ENCODE data around the gene POLR3B. TPM values are rescaled to one million over a fixed set of nuclear protein-coding genes. Genes with fewer than 3 reads are reported as not detected.

Gene POLR3B
- total and polyA plus RNA-seq, 7 donors: 1.8 to 5.4 (median 4.0) TPM

DNA sequence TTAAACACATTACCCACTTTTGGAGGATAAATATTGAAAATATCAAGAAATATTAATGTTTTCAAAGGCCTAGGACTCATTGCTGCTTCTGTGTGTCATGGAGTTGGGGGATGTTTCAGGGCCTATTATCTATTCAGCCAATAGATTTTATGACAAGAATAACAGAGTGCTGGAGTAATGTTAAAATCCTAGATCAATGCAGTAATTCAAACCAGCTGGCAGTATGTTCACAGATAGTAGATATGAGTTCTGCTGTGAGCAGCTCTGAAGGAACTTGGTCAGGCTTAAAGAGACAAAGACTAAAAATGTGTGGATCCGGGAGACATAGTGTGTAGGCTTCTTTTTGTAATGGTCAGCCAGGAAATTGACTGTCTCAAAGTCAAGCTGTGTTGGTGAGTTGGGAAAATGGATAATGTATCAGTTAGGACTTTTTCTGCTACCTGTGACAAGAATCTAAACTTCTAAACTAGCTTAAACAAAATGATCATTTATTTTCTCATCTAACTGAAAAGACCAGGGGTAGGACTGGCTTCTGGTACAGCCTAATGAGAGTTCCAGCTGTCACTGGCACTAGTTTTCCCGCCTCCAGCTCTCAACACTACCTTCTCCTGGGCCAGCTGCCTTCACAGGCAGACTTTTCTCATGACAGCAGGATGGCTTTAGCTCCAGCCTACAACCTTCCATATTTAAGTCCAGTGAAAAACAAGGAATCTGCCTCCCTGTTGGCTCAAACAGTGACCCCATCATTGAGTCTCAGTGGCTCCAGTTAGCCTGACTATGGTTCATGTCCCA, 16.3 kb upstream of the POLR3B start:
- intact Hi-C loops (cut with DNase I): no loop called here
- WGBS, 2 donors: 69 to 99% methylated on average over 2 of the region's 2 CpGs
- H3K4me1 ChIP-seq: peaks cover 0 to 26% (median 24%) of the 10 kb centered on the region in 4 donors
- H3K27me3 ChIP-seq: no peaks in the 10 kb centered on the region
- H3K27ac ChIP-seq: peak overlapping the region in 3 of 4 donors; percentile 61 to 71 (median 69)
- TF ChIP-seq POLR2A (IDR thresholded peaks at IDR 0.05) (no peak), EP300 (IDR thresholded peaks at IDR 0.05) (no peak), POLR2AphosphoS5 (IDR thresholded peaks at IDR 0.05) (no peak)
- TF ChIP-seq, protein P1, sequence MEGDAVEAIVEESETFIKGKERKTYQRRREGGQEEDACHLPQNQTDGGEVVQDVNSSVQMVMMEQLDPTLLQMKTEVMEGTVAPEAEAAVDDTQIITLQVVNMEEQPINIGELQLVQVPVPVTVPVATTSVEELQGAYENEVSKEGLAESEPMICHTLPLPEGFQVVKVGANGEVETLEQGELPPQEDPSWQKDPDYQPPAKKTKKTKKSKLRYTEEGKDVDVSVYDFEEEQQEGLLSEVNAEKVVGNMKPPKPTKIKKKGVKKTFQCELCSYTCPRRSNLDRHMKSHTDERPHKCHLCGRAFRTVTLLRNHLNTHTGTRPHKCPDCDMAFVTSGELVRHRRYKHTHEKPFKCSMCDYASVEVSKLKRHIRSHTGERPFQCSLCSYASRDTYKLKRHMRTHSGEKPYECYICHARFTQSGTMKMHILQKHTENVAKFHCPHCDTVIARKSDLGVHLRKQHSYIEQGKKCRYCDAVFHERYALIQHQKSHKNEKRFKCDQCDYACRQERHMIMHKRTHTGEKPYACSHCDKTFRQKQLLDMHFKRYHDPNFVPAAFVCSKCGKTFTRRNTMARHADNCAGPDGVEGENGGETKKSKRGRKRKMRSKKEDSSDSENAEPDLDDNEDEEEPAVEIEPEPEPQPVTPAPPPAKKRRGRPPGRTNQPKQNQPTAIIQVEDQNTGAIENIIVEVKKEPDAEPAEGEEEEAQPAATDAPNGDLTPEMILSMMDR (IDR thresholded peaks at IDR 0.05): no peak
- no peak for DNase-seq
- H3K4me3 ChIP-seq: no peak overlapping the region
- no peaks in the 10 kb centered on the region for H3K9me3 ChIP-seq
- peaks cover 0 to 48% (median under 1%) of the 10 kb centered on the region in 4 donors for H3K36me3 ChIP-seq

DNA sequence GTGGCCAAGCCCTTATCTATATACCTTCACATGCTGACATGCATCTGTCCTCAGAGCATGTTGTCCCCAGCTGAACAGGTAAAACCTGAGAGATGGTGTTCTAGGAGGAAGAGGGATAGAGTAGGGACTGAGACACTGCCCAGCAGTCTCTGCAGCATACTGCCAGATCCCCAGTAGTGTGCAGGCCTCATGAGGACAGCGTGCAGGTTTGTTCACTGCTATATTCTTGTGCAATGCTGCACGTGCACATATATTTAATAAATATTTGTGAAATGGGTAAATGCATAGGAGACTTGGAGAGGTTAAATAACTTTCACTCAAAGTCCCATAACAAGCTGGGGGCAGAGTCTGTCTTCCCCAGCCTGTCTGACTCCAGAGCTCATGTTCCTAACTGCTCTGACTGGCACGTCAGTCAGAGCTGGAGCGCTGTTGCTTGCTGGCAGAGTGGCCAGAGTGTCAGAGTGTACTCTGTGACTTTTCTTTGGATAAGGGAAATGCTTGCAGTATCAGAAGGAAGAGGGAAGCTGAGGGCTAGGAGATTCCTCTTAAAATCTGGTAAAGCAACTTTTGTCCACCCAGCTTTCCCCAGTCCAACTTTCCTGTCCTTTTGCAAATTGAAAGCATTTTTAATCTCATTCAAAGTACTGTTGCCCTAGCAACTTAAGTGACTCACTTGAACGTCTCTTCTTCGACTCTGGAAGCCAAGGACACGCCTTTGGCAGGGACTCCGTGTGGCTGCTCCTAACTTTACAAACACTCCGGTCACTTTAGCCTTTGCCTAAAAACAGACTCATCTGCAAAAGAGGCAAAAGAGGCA, 14.9 kb upstream of the POLR3B start:
- Histone ChIP-seq H3K4me3 (peak overlapping the region in 1 of 4 donors; percentile 14), H3K4me1 (peaks cover 0 to 26% (median 24%) of the 10 kb centered on the region in 4 donors), H3K36me3 (peaks cover 0 to 45% (median 4%) of the 10 kb centered on the region in 4 donors), H3K27me3 (no peaks in the 10 kb centered on the region), H3K9me3 (no peaks in the 10 kb centered on the region), H3K27ac (peak overlapping the region; percentile 53 to 71 (median 65))
- intact Hi-C loops (cut with DNase I): no loop called here
- WGBS, 2 donors: 20 to 49% methylated on average over 9 of the region's 9 CpGs
- TF ChIP-seq, protein P1 (IDR thresholded peaks at IDR 0.05): no peak
- TF ChIP-seq EP300 (IDR thresholded peaks at IDR 0.05) (no peak), POLR2A (IDR thresholded peaks at IDR 0.05) (no peak), POLR2AphosphoS5 (IDR thresholded peaks at IDR 0.05) (peak in 2 of 4 donors; percentile 16 to 37)
- DNase-seq: peak; percentile 89

DNA sequence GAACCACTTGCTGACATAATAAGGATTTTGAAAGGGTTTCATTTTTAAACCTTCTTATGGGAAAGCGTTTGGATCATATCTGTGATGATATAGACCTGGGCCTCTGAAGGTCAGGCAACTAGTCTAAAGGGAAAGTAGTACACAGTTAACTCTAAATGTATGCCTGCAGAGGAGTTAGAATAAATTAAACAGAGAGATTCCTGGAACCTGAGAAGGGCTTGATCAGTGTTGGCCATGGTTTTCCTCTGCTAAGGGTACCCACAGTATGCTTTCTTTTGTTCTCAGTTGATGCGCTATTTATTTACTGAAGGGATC, 14.4 kb upstream of the POLR3B start:
- Histone ChIP-seq H3K4me1 (peaks cover 0 to 27% (median 24%) of the 10 kb centered on the region in 4 donors), H3K27ac (peak overlapping the region; percentile 53 to 71 (median 65)), H3K4me3 (peak overlapping the region in 1 of 4 donors; percentile 14), H3K27me3 (no peaks in the 10 kb centered on the region), H3K9me3 (no peaks in the 10 kb centered on the region), H3K36me3 (peaks cover 0 to 39% (median 4%) of the 10 kb centered on the region in 4 donors)
- intact Hi-C loops (cut with DNase I): no loop called here
- 58 to 72% methylated on average over 2 of the region's 2 CpGs for WGBS, 2 donors
- no peak for TF ChIP-seq EP300 (IDR thresholded peaks at IDR 0.05)
- TF ChIP-seq POLR2A (IDR thresholded peaks at IDR 0.05): no peak
- TF ChIP-seq, protein P1 (IDR thresholded peaks at IDR 0.05): no peak
- no peak for TF ChIP-seq POLR2AphosphoS5 (IDR thresholded peaks at IDR 0.05)
- DNase-seq: no peak

DNA sequence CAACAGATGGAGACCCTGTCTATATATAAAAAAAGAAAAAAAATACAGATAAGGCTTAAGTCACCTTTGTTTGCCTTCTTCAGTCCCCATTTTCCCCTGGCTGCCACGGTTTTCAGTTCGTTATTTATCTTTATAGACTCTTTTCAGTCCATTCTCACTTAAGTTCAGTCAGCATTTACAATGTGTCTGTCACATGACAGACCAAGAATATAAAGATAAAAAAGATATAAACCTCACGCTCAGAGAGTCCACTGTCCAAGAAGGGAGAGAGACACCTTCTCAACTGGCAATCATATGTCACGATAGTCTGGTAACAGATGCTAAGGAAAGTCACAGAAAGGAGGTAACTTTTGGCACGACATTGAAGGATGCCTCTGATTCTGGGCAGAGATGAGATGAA, 13.4 kb upstream of the POLR3B start:
- intact Hi-C loops (cut with DNase I): no loop called here
- H3K27me3 ChIP-seq: no peaks in the 10 kb centered on the region
- DNase-seq: no peak
- peaks cover 0 to 32% (median 4%) of the 10 kb centered on the region in 4 donors for H3K36me3 ChIP-seq
- H3K27ac ChIP-seq: peak overlapping the region; percentile 53 to 71 (median 65)
- no peak for TF ChIP-seq POLR2A (IDR thresholded peaks at IDR 0.05)
- TF ChIP-seq POLR2AphosphoS5 (IDR thresholded peaks at IDR 0.05): no peak
- TF ChIP-seq, protein P1 (IDR thresholded peaks at IDR 0.05): no peak
- TF ChIP-seq EP300 (IDR thresholded peaks at IDR 0.05): no peak
- H3K4me3 ChIP-seq: no peak overlapping the region
- WGBS, 2 donors: 38 to 75% methylated on average over 5 of the region's 5 CpGs
- H3K9me3 ChIP-seq: no peaks in the 10 kb centered on the region
- H3K4me1 ChIP-seq: peaks cover 0 to 32% (median 29%) of the 10 kb centered on the region in 4 donors
